HCT116 (cell line): ENCODE measurements around the gene COL19A1. TPM values are rescaled to one million over a fixed set of nuclear protein-coding genes. Genes with fewer than 3 reads are reported as not detected.

Source experiments
- ATAC-seq: fragments of 200-7000 bp; cut with Tn5 transposase; 2 replicates; pipeline ENCODE4 v1.9.1; 2020; ENCODE audit warnings: mild to moderate bottlenecking, moderate library complexity
- BruUV-seq: library from RNA; stranded (reverse); fragments of 400-500 nt; replicated peaks from 2 replicates; lab custom pipeline; 2021; lab: Mats Ljungman, UMichigan
- CTCF ChIA-PET: fragments of 300-600 bp; sonication (Branson Sonifier 250); formaldehyde crosslinking; loops from one replicate; lab custom pipeline; 2021; ENCODE audit warnings: antibody characterized with exemption; lab: Charles Lee
- POLR2A ChIA-PET: fragments of 300-600, 350-600 bp; sonication (Branson Sonifier 250); formaldehyde crosslinking; loops from one replicate; lab custom pipeline; 2021; ENCODE audit warnings: antibody characterized with exemption; lab: Charles Lee
- RAD21 ChIA-PET, 2 experiments: fragments of 300-600 bp; sonication (Branson Sonifier 250); formaldehyde crosslinking; loops; one replicate each; lab custom pipeline; 2023; ENCODE audit warnings: low total read pairs in 2 of 2; ENCODE audit not compliant: uncharacterized antibody in 2 of 2, unreplicated experiment in 2 of 2, low non-redundant PET in 1 of 2; lab: Charles Lee
- DNase-seq: peaks from one replicate; pipeline ENCODE4 v3.0.0-alpha.2; 2010; ENCODE audit warnings: low read depth, low spot score
- H2AFZ ChIP-seq: fragments of 200-600 bp; shearing (Covaris generic), sonication (generic); 2 replicates; pipeline ENCODE4 v1.6.1; 2017; ENCODE audit warnings: low read depth, mixed run types, mixed read lengths, antibody characterized with exemption, low read length; ENCODE audit not compliant: poor library complexity, severe bottlenecking
- H3K27ac ChIP-seq: 2 replicates; pipeline ENCODE4 v1.5.1; 2012; ENCODE audit warnings: low read depth, low read length
- H3K27me3 ChIP-seq: fragments of 200-600 bp; sonication (generic); 2 replicates; pipeline ENCODE4 v1.6.1; 2016; ENCODE audit warnings: mixed run types, low read length, mixed read lengths; ENCODE audit not compliant: insufficient read depth
- H3K36me3 ChIP-seq, 2 experiments: fragments of 200-500 bp in 1 of 2; fragments of 200-600 bp in 1 of 2; sonication (Bioruptor generic) in 1 of 2; sonication (generic) in 1 of 2; 2 replicates each; pipeline versions ENCODE4 v1.5.1 to v1.6.1; 2014 to 2016; ENCODE audit warnings: low read length in 2 of 2, inconsistent platforms in 1 of 2, mixed read lengths in 1 of 2, mixed run types in 1 of 2; ENCODE audit not compliant: insufficient read depth in 2 of 2, control insufficient read depth in 1 of 2
- H3K4me1 ChIP-seq, 2 experiments: fragments of 200-600 bp in 1 of 2; sonication (generic) in 1 of 2; 2 replicates each; pipeline versions ENCODE4 v1.5.1 to v1.6.1; 2012 to 2017; ENCODE audit warnings: low read length in 2 of 2, inconsistent platforms in 1 of 2, mild to moderate bottlenecking in 1 of 2, mixed read lengths in 1 of 2, mixed run types in 1 of 2, moderate library complexity in 1 of 2; ENCODE audit not compliant: insufficient read depth in 2 of 2, control insufficient read depth in 1 of 2
- H3K4me2 ChIP-seq: fragments of 200-600 bp; sonication (generic); 2 replicates; pipeline ENCODE4 v1.6.1; 2017; ENCODE audit warnings: mixed run types, low read length, mixed read lengths
- H3K4me3 ChIP-seq, 2 experiments: fragments of 200-600 bp in 1 of 2; sonication (generic) in 1 of 2; replicated peaks in 1 of 2; 2 replicates each; pipeline ENCODE4 v1.5.1; 2011 to 2016; ENCODE audit warnings: low read length in 2 of 2, control low read depth in 1 of 2, low read depth in 1 of 2, mild to moderate bottlenecking in 1 of 2, mixed read lengths in 1 of 2, mixed run types in 1 of 2
- H3K79me2 ChIP-seq: fragments of 200-600 bp; sonication (generic); 2 replicates; pipeline ENCODE4 v1.6.1; 2017; ENCODE audit warnings: mild to moderate bottlenecking, mixed run types, low read length, moderate library complexity, mixed read lengths; ENCODE audit not compliant: insufficient read depth
- H3K9ac ChIP-seq: fragments of 200-600 bp; sonication (generic); 2 replicates; pipeline ENCODE4 v1.6.1; 2016; ENCODE audit warnings: low read length, mixed read lengths
- H3K9me2 ChIP-seq: fragments of 200-600 bp; sonication (generic), shearing (Covaris generic); 2 replicates; pipeline ENCODE4 v1.6.1; 2017; ENCODE audit warnings: mixed run types, mild to moderate bottlenecking, moderate library complexity; ENCODE audit not compliant: insufficient read depth
- H3K9me3 ChIP-seq, 2 experiments: fragments of 200-500 bp in 1 of 2; fragments of 200-600 bp in 1 of 2; sonication (Bioruptor generic) in 1 of 2; sonication (generic) in 1 of 2; 2 replicates each; pipeline ENCODE4 v1.6.1; 2014 to 2017; ENCODE audit warnings: low read length in 2 of 2, mixed read lengths in 2 of 2, inconsistent platforms in 1 of 2, low read depth in 1 of 2, mild to moderate bottlenecking in 1 of 2, mixed run types in 1 of 2, moderate library complexity in 1 of 2; ENCODE audit not compliant: control insufficient read depth in 1 of 2, insufficient read depth in 1 of 2
- H4K20me1 ChIP-seq: fragments of 200-600 bp; sonication (generic), shearing (Covaris generic); 2 replicates; pipeline ENCODE4 v1.6.1; 2017; ENCODE audit warnings: mixed run types, mild to moderate bottlenecking, moderate library complexity; ENCODE audit not compliant: insufficient read depth
- ATF3 ChIP-seq: IDR thresholded peaks from 2 replicates; pipeline ENCODE4 v1.6.1; 2012
- CBX3 ChIP-seq: IDR thresholded peaks from 2 replicates; pipeline ENCODE4 v1.6.1; 2012; ENCODE audit warnings: low read depth
- EGR1 ChIP-seq: IDR thresholded peaks from 2 replicates; pipeline ENCODE4 v1.6.1; 2012; ENCODE audit warnings: low read depth
- ELF1 ChIP-seq: IDR thresholded peaks from 2 replicates; pipeline ENCODE4 v1.6.1; 2012; ENCODE audit warnings: low read depth, borderline replicate concordance
- EZH2 ChIP-seq: fragments of 200-600 bp; sonication (generic); IDR thresholded peaks from 2 replicates; pipeline ENCODE4 v1.6.1; 2017; ENCODE audit warnings: antibody characterized with exemption, mixed run types
- EZH2phosphoT487 ChIP-seq: fragments of 200-600 bp; IDR thresholded peaks from 2 replicates; pipeline ENCODE4 v1.6.1; 2018; ENCODE audit warnings: antibody characterized with exemption, borderline replicate concordance
- FOSL1 ChIP-seq: IDR thresholded peaks from 2 replicates; pipeline ENCODE4 v1.6.1; 2012; ENCODE audit warnings: low read depth
- MAX ChIP-seq: IDR thresholded peaks from 2 replicates; pipeline ENCODE4 v1.6.1; 2012
- POLR2AphosphoS5 ChIP-seq: IDR thresholded peaks from 2 replicates; pipeline ENCODE4 v1.6.1; 2011; ENCODE audit warnings: mild to moderate bottlenecking, low read depth, low read length, moderate library complexity
- RAD21 ChIP-seq: IDR thresholded peaks from 2 replicates; pipeline ENCODE4 v1.6.1; 2012; ENCODE audit warnings: low read depth, mild to moderate bottlenecking
- REST ChIP-seq: IDR thresholded peaks from 2 replicates; pipeline ENCODE4 v1.6.1; 2012; ENCODE audit warnings: low read depth
- SIN3A ChIP-seq: IDR thresholded peaks from 2 replicates; pipeline ENCODE4 v1.6.1; 2012; ENCODE audit warnings: low read depth
- SP1 ChIP-seq: IDR thresholded peaks from 2 replicates; pipeline ENCODE4 v1.6.1; 2012; ENCODE audit warnings: low read depth
- TCF7L2 ChIP-seq: IDR thresholded peaks from 2 replicates; pipeline ENCODE4 v1.7.0; 2011; ENCODE audit warnings: borderline replicate concordance, inconsistent platforms; ENCODE audit not compliant: insufficient read depth, insufficient read length; ENCODE audit errors: extremely low read depth
- YY1 ChIP-seq: IDR thresholded peaks from 2 replicates; pipeline ENCODE4 v1.6.1; 2011; ENCODE audit warnings: low read length, low read depth, moderate library complexity, mild to moderate bottlenecking; ENCODE audit not compliant: insufficient replicate concordance; ENCODE audit errors: extremely low read depth
- ZBTB33 ChIP-seq: IDR thresholded peaks from 2 replicates; pipeline ENCODE4 v1.6.1; 2011; ENCODE audit warnings: mild to moderate bottlenecking, low read length, moderate library complexity; ENCODE audit not compliant: insufficient replicate concordance; ENCODE audit errors: extremely low read depth
- ZFX ChIP-seq: fragments of 450-650 bp; IDR thresholded peaks from 2 replicates; pipeline ENCODE4 v1.6.1; 2017
- ZNF274 ChIP-seq: fragments of 200-500 bp; sonication (Bioruptor generic); IDR thresholded peaks from 2 replicates; pipeline ENCODE4 v1.6.1; 2014; ENCODE audit warnings: mild to moderate bottlenecking, low read depth, low read length, inconsistent platforms
- intact Hi-C: fragments of 100-400 bp; cut with micrococcal nuclease; formaldehyde crosslinking; loops from 2 replicates; pipeline ENCODE4 v1.10.0; 2022
- total RNA-seq: library from RNA; stranded (reverse); gene quantifications from one replicate; pipeline ENCODE4 v1.2.1, GENCODE V29; 2021; ENCODE audit not compliant: unreplicated experiment

The COL19A1 gene
- total RNA-seq, 1 experiment from 2014 or later: not detected

- no peaks in the 10 kb centered on the region for H3K27me3 ChIP-seq
- no peak overlapping the region for H3K27ac ChIP-seq
- TF ChIP-seq ZNF274 (no peak), MAX (no peak), SIN3A (no peak), TCF7L2 (no peak), ZFX (no peak), FOSL1 (no peak), ELF1 (no peak), CBX3 (no peak), SP1 (no peak), RAD21 (no peak), EGR1 (no peak), ZBTB33 (no peak), POLR2AphosphoS5 (no peak), ATF3 (no peak), EZH2 (no peak), YY1 (no peak), EZH2phosphoT487 (no peak), REST (no peak)
- POLR2A ChIA-PET: no interaction called here
- no peak for ATAC-seq
- H2AFZ ChIP-seq: no peak overlapping the region
- no peaks in the 10 kb centered on the region for H3K9me3 ChIP-seq
- BruUV-seq: no TSS peak
- H3K36me3 ChIP-seq: no peaks in the 10 kb centered on the region
- no peaks in the 10 kb centered on the region for H3K79me2 ChIP-seq
- no peak overlapping the region for H3K4me2 ChIP-seq
- H3K4me1 ChIP-seq: no peaks in the 10 kb centered on the region
- intact Hi-C loops: no loop called here
- no peaks in the 10 kb centered on the region for H3K9me2 ChIP-seq
- H4K20me1 ChIP-seq: no peaks in the 10 kb centered on the region; the same call in 1 of the 2 replicates
- no peak overlapping the region for H3K4me3 ChIP-seq
- no peak for DNase-seq
- CTCF ChIA-PET: no interaction called here
- RAD21 ChIA-PET: no interaction called here
- H3K9ac ChIP-seq: no peak overlapping the region
Observed at GRCh38 chr6:69817358-69817757, 49.0 kb upstream of the COL19A1 start.
